GM18873 (cell line): ENCODE results near the gene TUBA8.
"Not testable (repeated sequence)": the region's sequence is repeated elsewhere in the genome, so short reads cannot be mapped to it uniquely, and the experiment has no call there.

Source experiments
- ATAC-seq: cut with Tn5 transposase; IDR thresholded peaks from one replicate; pipeline ENCODE4 v1.9.1; 2021; ENCODE audit warnings: mild to moderate bottlenecking, moderate library complexity, moderate number of reproducible peaks; ENCODE audit not compliant: unreplicated experiment, low FRiP score

TUBA8 gene

DNA sequence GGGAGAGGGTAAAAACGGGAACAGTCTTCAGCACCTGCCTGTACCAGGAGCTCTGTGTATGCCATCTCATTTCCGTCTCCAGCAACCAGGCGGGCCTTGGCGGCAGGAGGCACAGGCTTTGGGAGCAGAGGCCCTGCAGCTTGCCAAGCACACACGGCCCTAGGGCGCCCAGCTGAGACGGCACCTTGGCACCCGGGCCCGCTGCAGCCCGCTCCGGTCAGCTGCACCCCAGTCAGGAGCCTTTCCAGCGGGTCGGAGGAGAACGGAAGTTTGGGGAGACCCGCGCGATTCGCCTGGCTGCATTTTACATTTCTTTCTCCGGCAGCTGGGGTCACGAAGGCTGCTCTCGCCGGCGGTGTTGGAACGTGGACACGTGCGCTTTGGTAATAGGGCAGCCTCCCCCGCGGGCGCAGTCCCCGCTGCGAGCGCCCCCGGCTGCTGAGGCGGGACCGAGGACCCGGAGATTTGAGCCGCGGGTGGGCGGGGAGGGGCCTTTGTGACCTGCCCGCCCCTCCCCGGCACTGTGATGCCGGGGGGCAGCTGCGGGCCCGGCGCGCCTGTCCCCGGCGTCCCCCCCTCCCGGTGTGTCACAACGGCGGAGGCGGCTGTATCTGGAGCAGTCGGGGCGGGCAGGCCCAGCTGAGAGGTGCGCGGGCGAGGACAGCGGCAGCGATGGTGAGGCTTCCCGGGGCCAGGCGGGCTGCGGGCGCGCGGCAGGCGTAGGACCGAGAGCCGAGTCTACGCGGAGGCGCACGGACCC, at the start of gene TUBA8:
TUBA8 (plus strand) TSS at position 616 of the 760 bp plus-strand sequence; CDS start at position 673, 57 bp downstream.
- no peak for ATAC-seq

DNA sequence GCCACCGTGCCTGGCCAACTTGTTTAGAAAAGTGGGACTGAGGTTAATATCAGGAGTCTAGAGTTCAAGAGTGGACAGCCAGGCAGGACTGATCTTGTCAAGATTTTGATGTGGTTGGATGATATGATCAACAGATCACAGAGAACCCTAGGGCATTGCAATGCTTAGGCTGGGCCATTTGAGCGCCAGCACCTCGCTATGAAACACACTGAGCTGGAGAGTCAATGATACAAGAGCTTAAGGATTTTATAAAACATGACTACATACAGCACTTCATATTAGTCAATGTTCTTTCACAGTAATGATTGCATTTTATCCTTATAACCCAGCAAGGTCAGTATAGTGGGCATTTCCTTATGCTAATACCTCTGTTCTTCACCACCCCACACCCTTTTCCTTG, 48.2 kb upstream of the TUBA8 start:
- ATAC-seq = no peak

DNA sequence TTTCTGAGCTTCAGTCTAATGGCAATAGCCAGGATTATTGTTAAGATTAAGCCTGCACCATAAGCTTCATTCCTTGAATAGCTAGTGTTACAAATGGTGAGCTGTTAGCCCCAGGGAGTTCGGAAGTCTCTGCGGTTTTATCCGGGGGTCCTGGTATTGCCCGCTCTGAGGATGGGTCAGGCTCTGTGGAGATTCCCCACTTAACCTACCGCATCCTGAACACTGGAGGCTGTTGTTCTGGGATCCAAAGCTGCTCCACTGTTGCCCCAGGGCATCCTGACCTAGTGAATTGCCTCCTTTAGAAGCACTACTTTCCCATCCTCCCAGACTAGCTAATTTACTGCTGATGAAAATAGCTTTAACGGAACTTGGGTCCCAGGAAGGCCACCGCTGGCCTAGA, 47.3 kb upstream of the TUBA8 start:
- no peak for ATAC-seq

DNA sequence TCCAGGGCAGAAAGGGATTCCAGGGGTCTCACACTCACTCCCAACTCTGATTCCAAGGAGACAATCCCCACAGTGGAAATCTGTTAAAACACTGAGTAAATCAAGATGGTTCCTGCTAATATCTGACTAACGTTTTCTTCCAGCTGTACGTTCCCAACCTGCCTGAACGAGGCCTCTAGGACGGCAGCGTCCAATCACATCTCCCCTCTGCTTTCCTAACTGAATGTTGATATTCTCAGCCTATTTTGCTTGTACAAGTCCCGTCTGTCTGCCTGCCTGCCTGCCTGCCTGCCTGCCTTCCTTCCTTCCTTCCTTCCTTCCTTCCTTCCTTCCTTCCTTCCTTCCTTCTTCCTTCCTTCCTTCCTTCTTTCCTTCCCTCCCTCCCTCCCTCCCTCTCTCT, 46.9 kb upstream of the TUBA8 start:
- ATAC-seq = not testable (repeated sequence)

DNA sequence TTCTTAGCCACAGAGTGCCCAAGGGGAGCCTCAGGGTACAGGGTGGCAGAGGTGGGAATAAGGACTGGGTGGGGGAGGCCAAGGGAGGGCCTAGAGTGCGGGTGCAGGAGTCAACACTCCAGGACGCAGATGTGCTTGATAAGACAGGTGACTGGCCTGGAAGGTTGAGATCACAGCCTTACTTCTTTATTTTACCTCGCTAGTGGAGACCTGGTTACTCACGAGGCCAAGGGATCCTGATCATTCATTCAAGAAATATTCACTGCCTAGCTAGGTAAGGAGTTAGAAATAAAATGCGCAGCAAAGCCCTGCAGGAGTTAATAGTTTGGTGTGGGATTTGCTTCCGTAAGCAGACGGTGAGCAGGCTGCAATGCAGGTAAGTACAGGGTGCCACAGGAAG, 46.0 kb upstream of the TUBA8 start:
- ATAC-seq = no peak

DNA sequence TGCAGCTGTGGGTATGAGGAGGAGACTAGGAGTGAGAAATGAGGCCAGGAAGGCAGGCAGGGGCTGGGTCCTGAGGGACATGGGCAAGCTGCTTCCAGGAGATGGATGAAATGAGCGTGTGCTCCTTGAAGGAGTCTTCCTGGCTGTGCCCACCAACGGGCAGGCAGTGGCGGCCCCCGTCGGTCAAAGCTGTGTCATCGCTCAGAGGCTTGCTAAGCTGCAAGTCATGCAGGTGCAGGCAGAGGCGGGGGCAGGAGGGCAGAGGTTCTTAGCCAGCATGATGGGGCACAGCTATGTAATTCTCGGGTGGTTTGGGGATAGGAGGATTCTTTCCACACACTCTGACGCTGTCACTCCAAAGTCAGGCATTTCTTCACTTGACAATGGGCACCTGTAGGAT, 45.4 kb upstream of the TUBA8 start:
- no peak for ATAC-seq

DNA sequence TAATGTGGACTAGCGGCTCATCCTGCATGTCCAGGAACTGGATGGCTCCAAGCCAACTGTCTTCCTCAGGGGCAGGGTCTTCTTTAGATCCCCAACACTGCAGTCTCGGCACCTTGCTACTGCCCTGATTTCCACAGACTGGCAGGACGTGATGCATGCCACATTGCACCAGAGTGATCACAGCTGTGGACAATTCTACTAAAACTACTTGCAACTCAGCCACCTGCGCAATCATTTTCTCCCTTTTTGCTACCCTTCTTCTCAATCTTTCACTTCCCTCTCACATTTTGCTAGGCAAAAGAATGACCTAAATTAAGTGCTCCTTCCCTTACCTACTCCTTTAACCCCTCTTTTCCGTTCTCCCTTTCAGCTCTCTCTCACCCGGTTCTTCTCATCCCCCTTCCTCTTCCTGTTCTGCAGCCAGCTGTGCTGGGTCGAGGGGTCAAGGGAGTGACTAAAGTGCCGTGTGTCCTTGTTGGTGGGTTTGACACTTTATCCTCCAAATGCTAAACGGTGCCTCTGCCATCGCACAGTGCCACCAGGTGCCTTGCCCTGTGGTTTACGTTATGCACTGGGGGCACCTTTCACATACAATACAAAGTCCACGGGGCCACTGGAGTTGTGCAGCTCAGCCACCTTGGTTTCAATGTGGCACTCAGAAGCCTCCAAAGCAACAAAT, 44.3 kb upstream of the TUBA8 start:
- ATAC-seq = no peak

DNA sequence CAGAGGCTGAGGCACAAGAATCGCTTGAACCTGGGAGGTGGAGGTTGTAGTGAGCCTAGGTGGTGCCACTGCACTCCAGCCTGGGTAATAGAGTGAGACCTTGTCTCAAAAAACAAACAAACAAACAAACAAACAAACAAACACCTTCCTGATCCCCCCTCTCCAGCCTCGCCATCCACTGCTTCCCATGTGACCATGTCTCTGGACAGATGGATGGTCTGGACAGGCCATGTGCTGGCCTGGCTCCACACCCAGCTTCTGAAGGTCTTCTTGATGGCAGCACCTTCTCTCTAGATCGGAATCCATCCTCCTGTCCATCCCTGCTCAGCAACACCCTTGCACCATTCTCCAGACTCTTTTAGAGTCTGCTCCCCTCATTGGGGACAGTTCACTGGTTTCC, 43.5 kb upstream of the TUBA8 start:
- ATAC-seq = no peak

DNA sequence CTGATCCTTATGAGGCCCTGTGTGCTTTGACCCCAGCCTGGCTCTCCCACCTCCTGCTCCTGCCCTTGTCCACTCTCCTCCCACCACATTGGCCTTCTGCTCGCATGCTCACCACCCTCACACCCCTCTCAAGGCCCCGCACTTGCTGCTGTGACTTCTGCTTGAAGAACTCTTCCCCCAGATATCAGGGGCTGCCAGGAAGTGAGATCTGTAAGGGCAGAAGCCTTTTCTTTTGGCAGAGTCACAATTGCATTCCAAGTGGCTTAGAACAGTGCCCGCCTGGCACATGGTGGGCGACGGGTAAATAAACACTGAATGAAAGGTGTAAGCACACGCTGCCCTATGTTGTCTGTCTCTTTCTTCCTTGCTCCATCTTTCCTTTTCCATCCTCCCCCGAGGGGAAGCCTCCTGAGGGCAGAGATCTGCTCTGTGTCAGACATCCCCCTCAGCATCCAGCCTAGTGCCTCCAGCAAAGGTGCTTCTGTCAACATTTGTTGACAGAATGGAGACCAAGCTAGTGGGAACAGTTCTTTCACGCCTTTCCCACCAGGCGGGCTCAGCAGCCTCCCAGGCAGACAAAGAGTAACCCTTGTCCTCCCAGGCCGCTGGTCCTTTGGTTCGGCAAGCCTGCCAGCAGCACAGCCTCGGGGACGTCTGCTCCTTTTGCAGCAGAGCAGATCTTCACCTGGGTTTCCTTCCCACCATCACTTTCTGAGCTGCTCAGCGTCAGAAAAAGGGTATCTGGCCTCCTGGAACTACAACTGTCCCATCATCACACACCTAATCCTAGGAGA, 42.9 kb upstream of the TUBA8 start:
- ATAC-seq = no peak

DNA sequence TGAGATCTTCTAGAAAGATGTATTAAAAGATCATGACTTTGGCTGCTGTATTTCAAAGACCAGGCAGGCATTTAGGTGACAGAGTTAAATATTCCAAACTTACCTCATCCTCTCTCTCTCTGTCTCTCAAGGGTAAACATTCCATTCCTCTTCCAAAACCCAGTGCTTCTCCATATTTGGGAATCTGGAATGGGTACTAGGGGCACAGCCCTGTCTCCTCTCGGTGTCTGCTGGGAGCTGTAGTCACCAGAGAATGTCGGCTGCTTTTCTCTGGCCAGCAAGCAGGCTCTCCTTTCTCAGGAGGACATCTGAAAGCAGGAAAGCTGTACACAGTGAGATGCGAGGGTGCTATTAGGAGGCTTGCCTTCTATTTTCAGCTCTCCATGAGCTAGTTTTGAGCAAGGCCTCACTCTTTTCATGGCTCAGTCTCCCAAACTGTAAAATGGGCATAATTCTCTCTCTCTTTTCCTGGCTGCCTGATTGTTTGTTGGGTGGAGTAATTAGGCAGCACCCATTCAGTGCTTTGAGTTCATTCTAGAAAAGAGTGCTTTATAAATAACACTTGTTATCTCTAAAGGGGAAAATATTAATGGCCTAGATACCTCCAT, 42.1 kb upstream of the TUBA8 start:
- ATAC-seq = no peak

DNA sequence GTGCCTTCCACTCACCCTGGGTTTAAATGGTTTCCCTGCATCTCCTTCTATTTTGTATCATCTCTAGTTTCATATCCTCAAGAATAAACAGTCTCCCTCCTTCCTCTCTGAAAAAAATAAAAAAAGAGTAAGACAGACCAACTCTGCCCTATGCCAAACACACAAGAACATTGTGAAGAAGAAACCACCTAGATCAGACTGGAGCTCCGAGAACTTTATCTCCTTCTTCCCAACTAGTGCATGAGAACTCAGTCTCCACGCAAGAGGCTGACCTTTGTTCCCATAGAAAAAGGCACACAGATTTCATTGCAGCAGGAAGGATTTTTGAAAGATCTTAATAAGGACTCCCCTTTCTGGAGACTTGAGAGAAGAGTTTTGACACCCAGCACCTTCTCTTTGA, 41.6 kb upstream of the TUBA8 start:
- ATAC-seq = no peak

DNA sequence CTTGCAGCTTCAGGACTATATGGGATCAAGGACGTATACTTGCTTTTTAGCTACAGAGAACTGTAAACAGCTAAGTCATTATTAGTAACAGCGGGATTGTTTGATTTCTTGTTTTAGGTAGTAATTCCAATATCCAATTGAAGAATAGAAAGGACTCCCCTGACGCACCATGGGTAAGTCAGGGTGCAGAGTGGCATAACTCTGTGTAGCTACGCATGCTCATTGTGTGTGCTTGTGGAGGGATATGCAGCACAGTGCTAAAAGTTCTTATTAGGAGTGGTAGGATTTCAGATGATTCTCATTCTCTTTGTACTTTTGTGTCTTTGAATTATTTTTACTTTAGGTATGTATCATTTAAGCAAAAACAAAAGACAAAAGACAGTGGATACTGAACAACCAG, 40.6 kb upstream of the TUBA8 start:
- no peak for ATAC-seq

DNA sequence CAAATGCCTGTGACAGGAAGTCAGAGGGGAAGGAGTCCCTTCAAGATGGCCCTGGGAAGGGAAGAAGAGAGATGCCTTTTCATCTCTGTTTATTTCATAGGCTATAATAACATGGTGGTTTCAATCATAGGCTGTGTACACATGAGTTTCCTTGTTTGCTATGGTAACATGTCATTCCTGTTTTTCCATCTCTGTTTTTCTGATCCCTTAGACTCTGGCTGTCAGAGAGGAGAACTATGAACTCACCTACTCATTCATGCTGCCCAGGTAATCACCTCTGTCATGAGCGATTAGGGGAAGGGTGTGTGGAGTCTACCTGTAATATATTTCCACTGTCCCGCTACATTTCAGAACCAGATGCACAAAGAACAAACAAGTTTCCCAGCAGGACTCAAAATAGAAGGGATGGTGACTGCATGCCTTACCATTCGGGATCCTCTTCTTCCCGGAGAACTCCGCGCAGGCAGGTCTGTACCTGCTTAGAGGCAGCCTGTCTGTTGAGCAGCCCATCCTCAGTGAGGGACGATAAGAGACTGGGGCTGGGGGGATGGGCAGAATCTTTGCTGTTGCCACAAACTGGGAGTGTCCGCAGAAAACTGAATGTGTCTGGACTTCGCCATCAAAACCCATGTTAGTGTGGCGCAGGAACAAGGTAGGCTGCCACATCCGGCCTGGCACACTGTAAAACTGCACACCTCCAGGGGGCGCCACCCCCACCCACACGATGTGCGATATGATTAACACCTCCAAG, 39.9 kb upstream of the TUBA8 start:
- ATAC-seq = no peak

DNA sequence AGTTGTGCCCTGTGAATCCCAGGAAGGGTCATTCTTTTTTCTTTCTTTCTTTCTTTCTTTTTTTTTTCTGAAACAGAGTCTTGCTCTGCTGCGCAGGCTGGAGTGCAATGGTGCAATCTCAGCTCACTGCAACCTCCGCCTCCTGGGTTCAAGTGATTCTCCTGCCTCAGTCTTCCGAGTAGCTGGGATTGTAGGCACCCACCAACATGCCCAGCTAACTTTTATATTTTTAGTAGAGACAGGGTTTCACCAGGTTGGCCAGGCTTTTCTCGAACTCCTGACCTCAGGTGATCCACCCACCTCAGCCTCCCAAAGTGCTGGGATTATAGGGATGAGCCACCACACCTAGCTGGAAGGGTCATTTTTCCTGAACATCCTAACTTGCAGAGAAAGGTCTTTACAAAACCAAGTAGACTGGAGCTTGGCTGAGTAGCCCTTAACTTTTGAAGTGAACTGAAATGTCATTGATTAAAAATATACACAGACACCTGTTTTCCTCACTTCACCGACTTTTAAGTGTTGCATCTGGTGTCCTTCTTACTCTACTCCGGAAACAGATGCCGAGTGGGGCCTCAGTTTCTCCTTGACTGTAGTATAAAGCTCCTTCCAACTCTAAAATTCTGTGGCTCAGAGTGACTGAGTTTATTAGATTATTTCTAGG, 39.2 kb upstream of the TUBA8 start:
- ATAC-seq = not testable (repeated sequence)

DNA sequence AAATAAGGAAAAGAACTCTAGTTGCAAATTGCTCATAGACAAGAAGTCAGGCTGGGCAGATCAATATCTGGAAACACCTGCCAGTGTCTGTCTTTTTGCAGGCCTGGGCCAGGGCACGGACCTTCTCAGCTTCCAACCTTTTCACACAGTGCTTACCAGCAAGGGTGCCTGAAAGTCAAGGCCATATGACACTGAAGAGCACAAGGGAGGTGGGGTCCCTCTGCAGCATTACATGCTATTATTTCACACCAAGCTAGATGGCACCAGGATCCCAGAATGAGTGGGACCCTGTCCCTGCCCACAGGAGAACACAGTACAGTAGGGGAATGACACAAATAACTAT, 38.7 kb upstream of the TUBA8 start:
- ATAC-seq = no peak

DNA sequence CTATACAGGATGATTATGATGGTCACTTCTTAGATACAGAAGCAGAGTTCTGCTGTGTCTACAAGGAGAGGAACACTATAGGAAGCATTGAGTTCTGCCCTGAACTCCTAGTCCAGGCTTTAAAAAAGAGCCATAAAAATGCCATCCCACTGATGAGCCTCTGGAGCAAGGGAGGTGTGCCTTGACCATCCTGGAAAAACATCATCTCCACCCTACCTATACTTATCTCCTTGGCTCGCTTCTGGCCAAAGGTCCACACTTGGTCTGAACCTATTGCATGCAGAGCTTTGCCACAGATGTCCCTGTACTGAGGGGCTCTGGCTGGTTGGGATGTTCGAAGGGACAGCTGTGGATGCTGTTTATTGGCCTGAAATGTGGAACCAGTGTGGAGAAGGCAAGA, 37.1 kb upstream of the TUBA8 start:
- no peak for ATAC-seq

DNA sequence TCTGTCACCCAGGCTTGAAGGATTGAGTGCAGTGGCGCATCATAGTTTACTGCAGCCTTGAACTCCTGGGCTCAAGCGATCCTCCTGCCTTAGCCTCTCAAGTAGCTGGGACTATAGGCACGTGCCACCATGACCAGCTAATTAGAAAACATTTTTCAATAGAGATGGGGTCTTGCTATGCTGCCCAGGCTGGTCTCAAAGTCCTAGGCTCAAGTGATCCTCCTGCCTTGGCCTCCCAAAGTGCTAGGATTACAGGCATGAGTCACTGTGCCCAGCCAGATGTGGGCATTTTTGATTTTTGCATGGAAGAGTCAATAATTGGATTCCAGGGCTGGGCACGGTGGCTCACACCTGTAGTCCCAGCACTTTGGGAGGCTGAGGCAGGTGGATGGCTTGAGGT, 36.7 kb upstream of the TUBA8 start:
- not testable (repeated sequence) for ATAC-seq

DNA sequence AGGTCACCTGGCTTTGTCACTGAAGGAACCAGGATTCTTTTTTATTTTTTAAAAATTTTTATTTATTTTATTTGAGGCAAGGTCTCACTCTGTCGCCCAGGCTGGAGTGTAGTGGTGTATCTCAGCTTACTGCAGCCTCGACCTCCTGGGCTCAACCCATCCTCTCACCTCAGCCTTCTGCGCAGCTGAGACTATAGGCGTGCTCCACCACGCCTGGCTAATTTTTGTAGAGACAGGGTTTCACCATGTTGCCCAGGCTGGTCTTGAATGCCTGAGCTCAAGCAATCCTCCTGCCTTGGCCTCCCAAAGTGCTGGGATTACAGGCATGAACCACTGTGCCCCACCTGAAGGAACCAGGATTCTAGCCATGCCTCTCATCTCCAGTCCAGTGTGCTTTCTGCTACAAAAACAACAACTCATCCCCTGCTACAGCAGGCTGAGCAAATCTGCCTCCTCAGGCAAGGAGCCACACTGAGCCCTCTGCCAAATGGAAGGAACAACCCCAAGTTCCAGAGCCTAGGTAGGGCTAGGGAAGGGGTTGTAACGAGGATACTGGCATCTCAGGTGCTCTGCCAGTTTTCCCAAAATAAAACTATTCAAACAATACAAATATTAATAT, 35.4 kb upstream of the TUBA8 start:
- ATAC-seq = no peak

DNA sequence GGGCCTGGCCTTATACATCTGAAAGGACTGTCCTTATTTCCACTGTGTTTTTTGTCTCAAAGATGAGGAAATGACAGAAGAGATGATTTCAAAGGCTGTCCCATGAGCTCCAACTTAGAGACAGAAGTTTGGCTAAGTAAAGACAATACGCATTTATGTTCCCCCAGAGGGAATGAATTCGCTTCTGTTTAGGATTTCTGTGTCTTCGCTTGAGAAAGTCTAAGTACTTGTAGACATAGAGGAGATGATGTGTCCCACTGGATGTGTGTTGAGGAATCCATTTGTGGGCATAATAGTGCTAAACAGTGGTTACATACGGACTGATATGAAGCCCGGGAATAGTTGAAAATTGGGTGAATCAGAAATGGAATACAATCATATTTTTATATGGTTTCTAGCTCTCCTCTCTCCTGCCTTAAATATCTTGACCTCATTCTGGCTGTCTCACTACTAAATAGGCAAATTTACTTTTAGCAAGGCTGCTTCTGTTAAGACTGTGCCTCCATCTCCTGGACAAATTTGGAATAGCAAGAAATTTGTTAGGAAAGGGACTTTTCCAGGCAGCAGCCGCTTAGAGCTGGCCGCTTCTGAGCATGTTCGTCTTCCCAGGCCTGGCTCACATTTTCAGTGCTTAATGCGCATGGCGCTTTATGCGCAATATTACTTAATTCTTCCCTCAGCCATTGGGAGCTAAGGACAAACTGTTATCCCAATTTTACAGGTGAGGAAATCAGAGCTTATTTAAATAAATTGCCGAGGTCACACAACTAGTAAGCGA, 34.7 kb upstream of the TUBA8 start:
- ATAC-seq = no peak
